HUES6 (cell line): ENCODE data around the gene NQO2.

ENCODE experiments used
- H3K27ac ChIP-seq: 2 replicates; pipeline ENCODE4 v1.7.0; 2013; ENCODE audit warnings: low read depth, mild to moderate bottlenecking, low read length, inconsistent platforms
- H3K27me3 ChIP-seq: 2 replicates; pipeline ENCODE4 v1.6.1; 2013; ENCODE audit warnings: low read length; ENCODE audit not compliant: control insufficient read depth, insufficient read depth
- H3K36me3 ChIP-seq: 2 replicates; pipeline ENCODE4 v1.6.1; 2013; ENCODE audit warnings: low read length; ENCODE audit not compliant: control insufficient read depth, insufficient read depth
- H3K4me1 ChIP-seq: 2 replicates; pipeline ENCODE4 v1.6.1; 2013; ENCODE audit warnings: low read length; ENCODE audit not compliant: control insufficient read depth, insufficient read depth
- H3K4me3 ChIP-seq: 2 replicates; pipeline ENCODE4 v1.5.1; 2013; ENCODE audit warnings: low read depth, low read length
- H3K9ac ChIP-seq: one replicate; pipeline ENCODE4 v1.6.1; 2013; ENCODE audit warnings: mild to moderate bottlenecking, low read length
- H3K9me3 ChIP-seq: 2 replicates; pipeline ENCODE4 v1.6.1; 2013; ENCODE audit warnings: low read depth, low read length; ENCODE audit not compliant: control insufficient read depth, insufficient read depth

Gene NQO2, protein sequence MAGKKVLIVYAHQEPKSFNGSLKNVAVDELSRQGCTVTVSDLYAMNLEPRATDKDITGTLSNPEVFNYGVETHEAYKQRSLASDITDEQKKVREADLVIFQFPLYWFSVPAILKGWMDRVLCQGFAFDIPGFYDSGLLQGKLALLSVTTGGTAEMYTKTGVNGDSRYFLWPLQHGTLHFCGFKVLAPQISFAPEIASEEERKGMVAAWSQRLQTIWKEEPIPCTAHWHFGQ

DNA sequence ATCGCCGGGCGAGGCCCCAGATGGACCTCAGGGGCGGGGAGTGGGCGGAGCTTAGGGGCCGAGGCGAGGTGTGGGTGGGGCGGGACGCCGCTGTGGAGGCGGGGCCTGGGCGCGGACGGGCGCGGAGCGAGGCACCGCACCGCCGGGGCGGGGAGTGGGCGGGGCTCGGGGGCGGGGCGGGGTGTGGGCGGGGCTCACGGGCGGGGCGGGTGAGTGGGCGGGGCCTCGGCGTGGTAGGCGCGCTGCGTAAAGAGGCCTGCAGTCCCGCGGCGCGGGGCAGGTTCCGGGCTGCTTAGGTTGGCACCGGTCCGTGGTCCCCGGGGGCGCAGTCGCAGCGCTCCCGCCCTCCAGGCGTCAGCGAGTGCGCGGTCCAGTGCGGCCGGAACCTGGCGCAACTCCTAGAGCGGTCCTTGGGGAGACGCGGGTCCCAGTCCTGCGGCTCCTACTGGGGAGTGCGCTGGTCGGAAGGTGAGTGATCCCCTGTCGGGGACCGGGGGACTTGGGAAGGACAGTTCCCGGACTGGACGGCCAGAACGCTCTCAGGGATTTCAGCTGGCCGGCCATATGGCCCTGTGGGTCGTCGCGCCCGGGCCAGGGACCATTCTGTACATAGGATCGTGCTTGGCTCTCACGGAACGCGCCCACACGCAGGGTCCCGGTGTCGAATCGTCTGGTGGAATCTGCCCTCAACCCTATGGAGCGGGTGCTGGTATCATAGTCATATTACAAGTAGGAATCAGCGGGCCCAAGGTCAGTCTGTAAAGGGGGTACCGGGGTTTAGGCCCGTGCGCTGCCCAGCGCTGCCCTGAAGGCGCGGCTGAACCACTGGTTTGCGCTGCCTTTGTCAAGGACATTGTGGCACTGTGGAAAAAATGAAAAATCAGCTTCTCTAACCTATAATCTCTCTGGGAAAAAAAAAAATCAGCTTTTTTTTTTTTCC is at the start of gene NQO2:
TSS of gene NQO2 (plus strand) at position 277 of the 940 bp plus-strand sequence. CDS start 6,659 bp downstream, outside the sequence.
- H3K9ac ChIP-seq = peak within 1 kb of the TSS; percentile 82
- H3K27ac ChIP-seq = peak within 1 kb of the TSS; percentile 22; the same call in 1 of the 2 replicates
- H3K27me3 ChIP-seq = no peaks in the 10 kb centered on the region
- H3K36me3 ChIP-seq = peaks cover 12% of the 10 kb centered on the region
- H3K4me1 ChIP-seq = peaks cover 7% of the 10 kb centered on the region; the same call in 1 of the 2 replicates
- no peaks in the 10 kb centered on the region for H3K9me3 ChIP-seq
- peak within 1 kb of the TSS; percentile 98 for H3K4me3 ChIP-seq

DNA sequence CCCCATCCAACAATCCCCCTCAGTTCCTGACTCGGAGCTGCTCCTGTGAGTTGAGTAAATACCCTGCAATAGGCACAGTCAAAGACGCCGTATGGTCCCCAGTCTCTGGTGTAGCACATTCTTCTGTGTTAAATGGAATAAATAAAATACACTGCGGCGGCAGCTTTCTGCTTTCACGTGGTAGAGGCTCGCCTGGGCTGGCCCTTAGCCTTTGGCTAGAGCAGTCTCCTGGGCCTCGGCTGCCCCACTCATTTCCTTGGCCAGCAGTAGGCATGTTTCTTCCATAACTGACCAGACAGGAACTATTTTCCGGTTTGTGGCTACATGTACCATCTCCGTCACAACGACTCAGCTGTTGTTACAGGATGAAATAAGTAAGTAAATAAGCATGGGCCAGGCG is 49.0 kb upstream of the NQO2 start:
- Histone ChIP-seq H3K9me3 (no peaks in the 10 kb centered on the region), H3K36me3 (peaks cover 7% of the 10 kb centered on the region), H3K4me1 (peaks cover 16% of the 10 kb centered on the region), H3K4me3 (no peak overlapping the region), H3K27ac (no peak overlapping the region), H3K27me3 (no peaks in the 10 kb centered on the region), H3K9ac (no peak overlapping the region)

DNA sequence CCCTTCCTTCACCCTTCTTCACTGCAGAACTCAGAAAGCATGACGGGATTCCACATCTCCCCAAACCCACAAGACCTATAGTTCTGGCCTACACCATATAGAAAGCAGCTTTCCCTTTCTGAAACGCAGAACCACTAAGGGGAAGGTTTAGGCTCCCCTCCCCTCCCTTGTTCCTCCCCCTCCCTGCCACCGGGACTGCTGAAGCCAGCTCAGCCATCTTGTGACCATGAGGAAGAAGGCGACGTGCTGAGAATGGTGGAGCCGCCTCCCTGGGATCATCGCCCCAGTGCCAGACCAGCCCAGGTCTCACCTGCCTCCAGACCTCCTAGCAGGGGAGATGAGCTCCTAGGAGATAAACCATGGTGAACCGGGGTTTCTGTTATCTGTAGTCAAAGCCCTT is 48.0 kb upstream of the NQO2 start:
- Histone ChIP-seq H3K36me3 (peaks cover 10% of the 10 kb centered on the region), H3K4me1 (peaks cover 16% of the 10 kb centered on the region), H3K4me3 (no peak overlapping the region), H3K27me3 (no peaks in the 10 kb centered on the region), H3K9me3 (no peaks in the 10 kb centered on the region), H3K27ac (no peak overlapping the region), H3K9ac (no peak overlapping the region)

DNA sequence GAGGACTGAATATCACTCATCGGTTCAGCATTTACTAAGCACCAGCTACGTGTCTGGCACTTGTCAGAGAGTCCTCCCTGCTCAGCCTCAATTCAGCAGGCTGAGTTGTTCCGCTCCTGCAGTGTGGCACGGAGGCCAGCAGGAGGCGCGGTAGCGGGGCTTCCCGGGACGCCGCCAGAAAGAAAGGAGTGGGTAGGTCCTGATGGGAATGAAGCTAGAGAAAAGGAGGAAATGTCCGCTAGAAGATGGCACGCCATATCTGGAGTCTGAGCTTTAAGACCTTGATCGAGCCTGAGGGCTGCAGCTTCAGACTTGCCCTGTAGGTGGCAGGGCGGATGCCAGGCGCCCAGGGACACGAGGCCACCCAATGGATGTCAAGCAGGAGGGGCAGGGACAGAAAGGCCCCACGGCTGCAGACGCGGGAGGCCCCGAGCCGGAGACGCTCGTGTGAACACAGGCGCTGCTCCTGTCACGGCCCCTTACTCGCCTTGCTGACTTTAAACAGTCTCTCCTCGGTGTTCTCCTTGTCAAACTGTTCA is 47.1 kb upstream of the NQO2 start:
- no peak overlapping the region for H3K9ac ChIP-seq

DNA sequence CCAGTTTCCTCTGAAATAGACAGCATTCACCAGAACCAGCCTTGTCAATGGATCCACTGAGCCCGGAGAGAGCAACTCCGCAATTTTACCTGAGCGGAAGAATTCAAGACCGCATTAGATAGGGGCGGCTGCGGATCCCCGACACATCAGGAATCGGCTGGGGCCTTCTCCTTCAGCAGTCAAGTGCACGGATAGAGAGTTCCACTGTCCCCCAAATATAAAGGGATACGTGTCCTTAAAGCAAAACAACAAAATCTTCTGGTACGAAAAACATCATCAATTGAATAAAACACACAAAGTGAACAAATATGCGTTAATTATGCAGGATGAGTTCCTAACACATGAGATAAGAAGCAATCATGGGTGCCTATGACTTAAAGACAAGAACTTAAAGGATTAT is 46.6 kb upstream of the NQO2 start:
- Histone ChIP-seq H3K9me3 (no peaks in the 10 kb centered on the region), H3K27ac (no peak overlapping the region), H3K36me3 (peaks cover 10% of the 10 kb centered on the region), H3K4me1 (peaks cover 16% of the 10 kb centered on the region), H3K9ac (no peak overlapping the region), H3K27me3 (no peaks in the 10 kb centered on the region), H3K4me3 (no peak overlapping the region)

More for the DNA sequence above, 47.1 kb upstream of the NQO2 start:
- H3K27ac ChIP-seq = no peak overlapping the region
- H3K4me1 ChIP-seq = peaks cover 16% of the 10 kb centered on the region
- H3K36me3 ChIP-seq = peaks cover 10% of the 10 kb centered on the region
- no peak overlapping the region for H3K4me3 ChIP-seq
- H3K9me3 ChIP-seq = no peaks in the 10 kb centered on the region
- H3K27me3 ChIP-seq = no peaks in the 10 kb centered on the region

DNA sequence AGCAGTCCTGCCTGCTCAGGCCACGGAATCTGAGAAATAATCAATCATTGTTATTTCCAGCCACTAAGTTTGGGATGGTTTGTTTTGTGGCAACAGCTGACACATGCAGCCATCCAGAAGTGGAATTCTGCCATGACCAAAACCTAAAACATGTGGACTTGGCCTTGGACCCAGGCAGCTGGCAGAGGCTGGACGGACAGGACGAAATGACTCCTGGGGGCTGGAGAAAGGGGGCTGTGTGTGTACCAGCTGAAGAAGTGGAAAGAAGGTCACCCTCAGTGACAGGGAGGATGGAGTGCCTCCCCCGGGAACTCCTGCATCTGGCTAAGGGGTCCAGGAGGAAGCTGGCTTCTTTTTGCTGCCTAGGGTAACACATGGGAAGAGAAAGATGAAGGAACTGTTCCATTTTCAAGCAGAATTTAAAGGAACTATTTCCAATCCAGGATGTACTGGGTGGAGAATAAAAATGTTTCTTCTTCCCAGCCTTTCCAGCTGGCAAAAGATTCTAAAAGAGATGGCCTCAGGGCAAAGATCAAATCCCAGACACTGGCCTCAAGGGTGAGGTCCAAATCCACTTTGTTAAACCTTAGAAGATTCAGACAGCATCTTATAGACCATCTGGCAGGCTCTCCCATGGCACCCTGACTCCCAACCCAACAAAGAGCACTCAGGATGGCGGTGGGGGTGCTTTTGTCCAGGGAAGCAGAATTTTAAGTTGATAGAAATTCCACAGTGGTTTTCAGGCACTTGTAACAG is 42.6 kb upstream of the NQO2 start:
- no peaks in the 10 kb centered on the region for H3K9me3 ChIP-seq
- H3K27me3 ChIP-seq = no peaks in the 10 kb centered on the region
- no peak overlapping the region for H3K27ac ChIP-seq
- no peak overlapping the region for H3K4me3 ChIP-seq
- no peak overlapping the region for H3K9ac ChIP-seq
- peaks cover 43% of the 10 kb centered on the region for H3K4me1 ChIP-seq
- H3K36me3 ChIP-seq = peaks cover 3% of the 10 kb centered on the region; the same call in 1 of the 2 replicates

DNA sequence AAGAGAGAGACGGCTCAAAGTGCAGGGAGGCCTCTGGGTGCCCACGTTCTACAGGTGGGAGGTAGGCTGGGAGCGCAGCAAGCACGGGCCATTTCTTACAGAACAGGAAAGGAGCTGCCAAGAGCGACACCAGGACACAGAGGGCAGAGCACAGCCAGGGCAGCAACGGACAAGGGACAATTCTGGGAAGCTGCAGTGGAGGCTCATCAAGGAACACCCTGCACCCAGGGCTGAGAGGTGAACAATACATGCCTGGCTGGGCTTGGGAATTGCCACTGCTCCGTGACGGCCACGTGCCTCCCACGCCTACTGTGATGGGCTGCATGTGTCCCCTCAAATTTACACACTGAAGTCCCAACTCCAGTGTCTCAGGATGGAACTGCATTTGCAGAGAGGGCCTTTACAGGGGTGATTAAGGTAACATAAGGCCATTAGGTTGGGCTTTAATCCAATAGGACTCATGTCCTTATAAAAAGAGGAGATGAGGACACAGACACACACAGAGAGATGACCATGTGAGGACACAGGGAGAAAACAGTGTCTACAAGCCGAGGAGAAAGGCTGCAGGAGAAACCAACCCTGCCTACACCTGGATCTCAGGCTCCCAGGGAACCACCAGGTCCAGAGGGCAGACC is 41.9 kb upstream of the NQO2 start:
- H3K27ac ChIP-seq = no peak overlapping the region
- H3K4me1 ChIP-seq = peaks cover 43% of the 10 kb centered on the region
- no peaks in the 10 kb centered on the region for H3K27me3 ChIP-seq
- no peaks in the 10 kb centered on the region for H3K9me3 ChIP-seq
- no peak overlapping the region for H3K9ac ChIP-seq
- no peak overlapping the region for H3K4me3 ChIP-seq
- peaks cover 3% of the 10 kb centered on the region; the same call in 1 of the 2 replicates for H3K36me3 ChIP-seq

DNA sequence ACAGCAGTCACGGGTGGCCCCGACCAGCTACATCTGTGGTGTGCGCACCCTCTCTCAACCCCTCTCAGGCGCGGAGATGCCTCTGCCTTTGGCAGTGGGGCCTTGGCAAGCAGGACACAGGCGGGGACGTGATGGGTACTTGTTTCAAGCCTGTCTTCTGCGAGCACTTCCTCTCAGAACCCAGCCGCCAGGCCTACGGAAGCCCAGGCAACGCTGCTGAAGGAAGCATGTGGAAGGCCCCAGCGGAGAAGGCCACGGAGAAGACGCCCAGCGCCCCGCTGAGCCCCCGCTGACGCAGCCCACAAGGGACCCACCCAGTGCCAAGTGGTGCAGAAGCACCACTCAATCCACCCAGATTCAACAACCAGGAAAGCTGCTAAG is 41.4 kb upstream of the NQO2 start:
- peaks cover 39% of the 10 kb centered on the region for H3K4me1 ChIP-seq
- H3K9ac ChIP-seq = no peak overlapping the region
- no peak overlapping the region for H3K4me3 ChIP-seq
- H3K27ac ChIP-seq = no peak overlapping the region
- no peaks in the 10 kb centered on the region for H3K27me3 ChIP-seq
- no peaks in the 10 kb centered on the region for H3K9me3 ChIP-seq
- peaks cover 3% of the 10 kb centered on the region; the same call in 1 of the 2 replicates for H3K36me3 ChIP-seq

DNA sequence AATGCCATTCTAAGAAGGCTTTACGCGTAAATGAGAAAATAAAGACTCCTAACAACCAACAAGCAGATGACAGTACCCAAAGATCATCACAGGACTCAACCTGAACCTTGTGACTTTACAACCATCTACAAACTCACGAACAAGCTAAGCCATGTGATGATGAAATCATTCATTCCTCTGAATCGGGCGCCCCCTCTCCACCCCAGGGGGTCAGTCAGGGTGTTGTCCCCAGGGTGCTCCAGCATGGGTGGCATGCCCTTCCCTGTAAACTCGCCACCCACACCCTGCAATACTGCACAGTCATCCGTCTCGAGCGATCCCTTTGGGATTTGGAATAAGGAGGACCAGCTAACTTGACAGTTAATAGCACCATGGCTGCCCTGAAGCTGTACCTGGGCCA is 40.9 kb upstream of the NQO2 start:
- H3K4me1 ChIP-seq = peaks cover 43% of the 10 kb centered on the region
- H3K36me3 ChIP-seq = peaks cover 3% of the 10 kb centered on the region; the same call in 1 of the 2 replicates
- no peaks in the 10 kb centered on the region for H3K9me3 ChIP-seq
- no peaks in the 10 kb centered on the region for H3K27me3 ChIP-seq
- no peak overlapping the region for H3K4me3 ChIP-seq
- no peak overlapping the region for H3K9ac ChIP-seq
- no peak overlapping the region for H3K27ac ChIP-seq
